HepG2 (cell line): Measurements from ENCODE around the gene ANKLE1. TPM values are rescaled to one million over a fixed set of nuclear protein-coding genes. Genes with fewer than 3 reads are reported as not detected.
A peak's percentile ranks its signal among the peaks of the same experiment; 100 is the strongest.

Experiments used
- AHDC1 ChIP-seq: sonication (generic); formaldehyde crosslinking; IDR thresholded peaks from 2 replicates; pipeline ENCODE4 v1.5.1; 2020; ENCODE audit warnings: mild to moderate bottlenecking, missing genetic modification reagents, borderline replicate concordance
- ARID2 ChIP-seq: sonication (generic); formaldehyde crosslinking; IDR thresholded peaks from 2 replicates; pipeline ENCODE4 v1.8.1; 2022; ENCODE audit warnings: mild to moderate bottlenecking, missing genetic modification reagents, borderline replicate concordance
- CREBL2 ChIP-seq: sonication (generic); formaldehyde crosslinking; IDR thresholded peaks from 2 replicates; pipeline ENCODE4 v1.8.1; 2023; ENCODE audit warnings: missing genetic modification reagents, mild to moderate bottlenecking, borderline replicate concordance
- DMAP1 ChIP-seq: IDR thresholded peaks from 2 replicates; pipeline ENCODE4 v1.6.1; 2016
- FOXO1 ChIP-seq: sonication (generic); formaldehyde crosslinking; IDR thresholded peaks from 2 replicates; pipeline ENCODE4 v1.4.0; 2020; ENCODE audit warnings: missing genetic modification reagents
- GATA4 ChIP-seq: sonication (generic); IDR thresholded peaks from 2 replicates; pipeline ENCODE4 v1.6.1; 2016; ENCODE audit warnings: antibody characterized with exemption, low read depth, borderline replicate concordance
- HNRNPK ChIP-seq: fragments of 200-400 bp; formaldehyde crosslinking; IDR thresholded peaks from 2 replicates; pipeline ENCODE4 v1.6.1; 2018; ENCODE audit warnings: low read length, low read depth, moderate library complexity, mild to moderate bottlenecking; ENCODE audit not compliant: poor library complexity, severe bottlenecking
- KAT8 ChIP-seq: IDR thresholded peaks from 2 replicates; pipeline ENCODE4 v1.6.1; 2016; ENCODE audit warnings: missing genetic modification reagents, missing compliant biosample characterization
- MNT ChIP-seq: fragments of 450-650 bp; IDR thresholded peaks from 2 replicates; pipeline ENCODE4 v1.6.1; 2016
- NR2C2 ChIP-seq: sonication (generic); formaldehyde crosslinking; IDR thresholded peaks from 2 replicates; pipeline ENCODE4 v1.4.0; 2020; ENCODE audit warnings: missing genetic modification reagents, mild to moderate bottlenecking, moderate library complexity, borderline replicate concordance
- POLR2AphosphoS5 ChIP-seq: IDR thresholded peaks from 2 replicates; pipeline ENCODE4 v1.6.1; 2012; ENCODE audit warnings: low read depth, low read length
- RORA ChIP-seq: sonication (generic); formaldehyde crosslinking; IDR thresholded peaks from 2 replicates; pipeline ENCODE4 v1.5.0; 2020; ENCODE audit warnings: mild to moderate bottlenecking, missing genetic modification reagents, moderate library complexity
- RXRA ChIP-seq: sonication (generic); formaldehyde crosslinking; IDR thresholded peaks from 2 replicates; pipeline ENCODE4 v1.5.1; 2020; ENCODE audit warnings: missing genetic modification reagents
- SALL1 ChIP-seq: sonication (generic); formaldehyde crosslinking; IDR thresholded peaks from 2 replicates; pipeline ENCODE4 v1.8.0; 2022; ENCODE audit warnings: mild to moderate bottlenecking, missing genetic modification reagents
- TP53 ChIP-seq: sonication (generic); formaldehyde crosslinking; conservative IDR thresholded peaks from 2 replicates; pipeline ENCODE4 v1.4.0; 2020; ENCODE audit warnings: missing genetic modification reagents
- ZNF205 ChIP-seq: IDR thresholded peaks from 2 replicates; pipeline ENCODE4 v1.6.1; 2018; ENCODE audit warnings: missing biosample characterization, missing genetic modification reagents
- ZNF230 ChIP-seq: sonication (generic); formaldehyde crosslinking; IDR thresholded peaks from 2 replicates; pipeline ENCODE4 v1.4.0; 2020; ENCODE audit warnings: mild to moderate bottlenecking, missing genetic modification reagents
- ZNF329 ChIP-seq: sonication (generic); formaldehyde crosslinking; IDR thresholded peaks from 2 replicates; pipeline ENCODE4 v1.9.0; 2021; ENCODE audit warnings: low read depth, mild to moderate bottlenecking, missing genetic modification reagents
- ZNF430 ChIP-seq: sonication (generic); formaldehyde crosslinking; IDR thresholded peaks from 2 replicates; pipeline ENCODE4 v1.9.0; 2021; ENCODE audit warnings: mild to moderate bottlenecking, missing genetic modification reagents
- ZNF790 ChIP-seq: sonication (generic); formaldehyde crosslinking; IDR thresholded peaks from 2 replicates; pipeline ENCODE4 v1.8.0; 2022; ENCODE audit warnings: missing genetic modification reagents, mild to moderate bottlenecking, borderline replicate concordance
- polyA plus RNA-seq, 8 experiments: library from polyadenylated mRNA; depleted of rRNA in 3 of 8; stranded (reverse) in 7 of 8; unstranded in 1 of 8; fragments of >200 nt; fragmentation: Illumina TruSeq in 4 of 8; extraction: Trizol in 4 of 8; gene quantifications; 2 replicates each; pipeline versions ENCODE4 v1.2.1 to v1.2.3, GENCODE V29; 2011 to 2016; ENCODE audit warnings: low read depth in 4 of 8, missing spikeins in 1 of 8, mixed read lengths in 1 of 8; ENCODE audit not compliant: insufficient read depth in 1 of 8
- total RNA-seq, 5 experiments: library from RNA; depleted of rRNA; stranded (reverse); fragments of >200 nt; fragmentation: Illumina TruSeq; extraction: Trizol; gene quantifications; 2 replicates each; pipeline ENCODE4 v1.2.3, GENCODE V29; 2016; ENCODE audit warnings: low read depth in 1 of 5

The ANKLE1 gene
- total and polyA plus RNA-seq, 2 of the 13 experiments (the other 11 are each of a cell fraction or from before 2014, with no cell fraction given): 0.69 to 1.5 TPM

- no peak for TF ChIP-seq ZNF790 (CRISPR knock-in tag)
- no peak for TF ChIP-seq ZNF205 (CRISPR knock-in tag)
- TF ChIP-seq GATA4: no peak
- peak; percentile 46; the same call in 1 of the 2 replicates for TF ChIP-seq RXRA (CRISPR knock-in tag)
- no peak for TF ChIP-seq DMAP1
- no peak for TF ChIP-seq TP53 (CRISPR knock-in tag)
- peak; percentile 69 for TF ChIP-seq NR2C2
- no peak for TF ChIP-seq MNT
- peak; percentile 61; the same call in 1 of the 2 replicates for TF ChIP-seq ZNF430 (CRISPR knock-in tag)
- no peak for TF ChIP-seq ZNF230 (CRISPR knock-in tag)
- TF ChIP-seq FOXO1: peak; percentile 40; the same call in 1 of the 2 replicates
- TF ChIP-seq POLR2AphosphoS5: no peak
- TF ChIP-seq ARID2 (CRISPR knock-in tag): no peak
- 0 out of 2 replicates have a peak, but pooled peaks have one; percentile 79 for TF ChIP-seq ZNF329 (CRISPR knock-in tag)
- no peak; the same call in 1 of the 2 replicates for TF ChIP-seq CREBL2
- TF ChIP-seq RORA (CRISPR knock-in tag): no peak
- peak; percentile 76 for TF ChIP-seq KAT8 (CRISPR knock-in tag)
- no peak for TF ChIP-seq AHDC1
- no peak for TF ChIP-seq HNRNPK
- peak; percentile 70 for TF ChIP-seq SALL1 (CRISPR knock-in tag)
Measured at GRCh38 chr19:17334414-17335409, 53.0 kb downstream of the ANKLE1 start, which contains the start of gene ANO8 (continued).
